Measurements from ENCODE around the gene TBC1D24. TPM values are rescaled to one million over a fixed set of nuclear protein-coding genes. Genes with fewer than 3 reads are reported as not detected.
A peak's percentile ranks its signal among the peaks of the same experiment; 100 is the strongest.

Gene TBC1D24
- total and polyA plus RNA-seq, 9 of the 15 experiments (the other 6 are each of a cell fraction or from before 2014, with no cell fraction given), result 1.7 to 22.6 (median 7.2) TPM

DNA sequence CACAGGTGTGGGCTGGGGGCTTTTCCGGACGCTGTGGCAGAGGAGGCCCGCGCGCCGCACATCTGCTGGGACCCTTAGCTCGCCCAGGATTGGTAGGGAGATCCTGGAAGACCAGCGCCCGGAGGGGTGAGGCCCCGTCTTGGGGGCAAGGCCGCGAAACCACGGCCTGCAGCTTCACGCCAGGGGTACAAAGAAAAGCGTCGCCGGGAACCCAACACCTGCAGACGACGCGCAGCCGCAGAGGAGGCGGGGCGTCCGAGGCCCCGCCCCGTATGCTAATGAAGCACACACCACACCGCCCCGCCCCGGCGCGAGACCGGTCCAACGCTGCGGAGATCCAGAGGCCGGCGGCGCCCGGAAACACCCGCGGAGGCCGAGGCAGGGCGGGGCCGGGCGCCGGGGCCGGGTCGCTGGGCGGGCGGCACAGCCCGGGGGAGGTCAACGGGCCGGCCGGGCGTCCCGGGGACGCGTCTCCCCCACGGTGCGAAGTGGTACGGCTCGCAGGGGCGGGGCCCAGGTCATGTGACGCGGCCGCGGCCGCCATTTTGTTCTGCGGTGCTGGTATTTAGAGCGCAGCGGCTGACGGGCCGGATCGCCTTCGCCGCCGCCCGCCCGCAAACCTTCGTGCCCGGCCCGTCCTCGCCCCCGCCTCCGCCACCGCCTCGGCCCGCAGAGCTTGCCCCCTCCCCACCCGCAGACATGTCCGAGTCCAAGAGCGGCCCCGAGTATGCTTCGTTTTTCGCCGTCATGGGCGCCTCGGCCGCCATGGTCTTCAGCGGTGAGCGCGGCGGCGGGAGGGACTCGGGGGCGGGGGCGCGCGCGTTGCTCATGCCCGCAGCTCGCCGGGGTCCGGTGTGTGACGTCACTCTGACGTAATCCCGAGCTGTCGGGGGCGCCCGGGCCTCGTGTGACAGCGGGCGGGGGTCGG, 38.7 kb downstream of the TBC1D24 start, which contains the start of gene ATP6V0C (continued):
- no peak for TF ChIP-seq ZNF696 (CRISPR knock-in tag; conservative IDR thresholded peaks at IDR 0.05)
- TF ChIP-seq ATF7 (IDR thresholded peaks at IDR 0.05), result peak; percentile 99
- TF ChIP-seq, protein P1, sequence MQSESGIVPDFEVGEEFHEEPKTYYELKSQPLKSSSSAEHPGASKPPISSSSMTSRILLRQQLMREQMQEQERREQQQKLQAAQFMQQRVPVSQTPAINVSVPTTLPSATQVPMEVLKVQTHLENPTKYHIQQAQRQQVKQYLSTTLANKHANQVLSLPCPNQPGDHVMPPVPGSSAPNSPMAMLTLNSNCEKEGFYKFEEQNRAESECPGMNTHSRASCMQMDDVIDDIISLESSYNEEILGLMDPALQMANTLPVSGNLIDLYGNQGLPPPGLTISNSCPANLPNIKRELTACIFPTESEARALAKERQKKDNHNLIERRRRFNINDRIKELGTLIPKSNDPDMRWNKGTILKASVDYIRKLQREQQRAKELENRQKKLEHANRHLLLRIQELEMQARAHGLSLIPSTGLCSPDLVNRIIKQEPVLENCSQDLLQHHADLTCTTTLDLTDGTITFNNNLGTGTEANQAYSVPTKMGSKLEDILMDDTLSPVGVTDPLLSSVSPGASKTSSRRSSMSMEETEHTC (IDR thresholded peaks at IDR 0.05), result peak; percentile 34; the same call in 1 of the 2 replicates
- no peak for TF ChIP-seq TCF3 (CRISPR knock-in tag; IDR thresholded peaks at IDR 0.05)
- TF ChIP-seq, protein P2, sequence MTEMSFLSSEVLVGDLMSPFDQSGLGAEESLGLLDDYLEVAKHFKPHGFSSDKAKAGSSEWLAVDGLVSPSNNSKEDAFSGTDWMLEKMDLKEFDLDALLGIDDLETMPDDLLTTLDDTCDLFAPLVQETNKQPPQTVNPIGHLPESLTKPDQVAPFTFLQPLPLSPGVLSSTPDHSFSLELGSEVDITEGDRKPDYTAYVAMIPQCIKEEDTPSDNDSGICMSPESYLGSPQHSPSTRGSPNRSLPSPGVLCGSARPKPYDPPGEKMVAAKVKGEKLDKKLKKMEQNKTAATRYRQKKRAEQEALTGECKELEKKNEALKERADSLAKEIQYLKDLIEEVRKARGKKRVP (CRISPR knock-in tag; IDR thresholded peaks at IDR 0.05), result no peak
- no peak for TF ChIP-seq TFAM (CRISPR knock-in tag; conservative IDR thresholded peaks at IDR 0.05)
- no peak for TF ChIP-seq ZFPM2 (CRISPR knock-in tag; IDR thresholded peaks at IDR 0.05)
- no peak for TF ChIP-seq XRCC4 (IDR thresholded peaks at IDR 0.05; ENCODE audit: extremely low read depth, insufficient read depth, insufficient read length)
- no peak for TF ChIP-seq ARNT (IDR thresholded peaks at IDR 0.05)
- no peak for TF ChIP-seq POLR3G (IDR thresholded peaks at IDR 0.05; ENCODE audit: extremely low read depth, insufficient read length, insufficient replicate concordance)
- TF ChIP-seq ZKSCAN8 (CRISPR knock-in tag; IDR thresholded peaks at IDR 0.05), result no peak
- TF ChIP-seq ZNF24 (IDR thresholded peaks at IDR 0.05), result 0 out of 2 replicates have a peak, but pooled peaks have one; percentile 12
- TF ChIP-seq, protein P3, sequence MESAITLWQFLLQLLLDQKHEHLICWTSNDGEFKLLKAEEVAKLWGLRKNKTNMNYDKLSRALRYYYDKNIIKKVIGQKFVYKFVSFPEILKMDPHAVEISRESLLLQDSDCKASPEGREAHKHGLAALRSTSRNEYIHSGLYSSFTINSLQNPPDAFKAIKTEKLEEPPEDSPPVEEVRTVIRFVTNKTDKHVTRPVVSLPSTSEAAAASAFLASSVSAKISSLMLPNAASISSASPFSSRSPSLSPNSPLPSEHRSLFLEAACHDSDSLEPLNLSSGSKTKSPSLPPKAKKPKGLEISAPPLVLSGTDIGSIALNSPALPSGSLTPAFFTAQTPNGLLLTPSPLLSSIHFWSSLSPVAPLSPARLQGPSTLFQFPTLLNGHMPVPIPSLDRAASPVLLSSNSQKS (CRISPR knock-in tag; IDR thresholded peaks at IDR 0.05), result no peak
- no peak for TF ChIP-seq CAMTA2 (CRISPR knock-in tag; conservative IDR thresholded peaks at IDR 0.05)
- TF ChIP-seq, protein P4, sequence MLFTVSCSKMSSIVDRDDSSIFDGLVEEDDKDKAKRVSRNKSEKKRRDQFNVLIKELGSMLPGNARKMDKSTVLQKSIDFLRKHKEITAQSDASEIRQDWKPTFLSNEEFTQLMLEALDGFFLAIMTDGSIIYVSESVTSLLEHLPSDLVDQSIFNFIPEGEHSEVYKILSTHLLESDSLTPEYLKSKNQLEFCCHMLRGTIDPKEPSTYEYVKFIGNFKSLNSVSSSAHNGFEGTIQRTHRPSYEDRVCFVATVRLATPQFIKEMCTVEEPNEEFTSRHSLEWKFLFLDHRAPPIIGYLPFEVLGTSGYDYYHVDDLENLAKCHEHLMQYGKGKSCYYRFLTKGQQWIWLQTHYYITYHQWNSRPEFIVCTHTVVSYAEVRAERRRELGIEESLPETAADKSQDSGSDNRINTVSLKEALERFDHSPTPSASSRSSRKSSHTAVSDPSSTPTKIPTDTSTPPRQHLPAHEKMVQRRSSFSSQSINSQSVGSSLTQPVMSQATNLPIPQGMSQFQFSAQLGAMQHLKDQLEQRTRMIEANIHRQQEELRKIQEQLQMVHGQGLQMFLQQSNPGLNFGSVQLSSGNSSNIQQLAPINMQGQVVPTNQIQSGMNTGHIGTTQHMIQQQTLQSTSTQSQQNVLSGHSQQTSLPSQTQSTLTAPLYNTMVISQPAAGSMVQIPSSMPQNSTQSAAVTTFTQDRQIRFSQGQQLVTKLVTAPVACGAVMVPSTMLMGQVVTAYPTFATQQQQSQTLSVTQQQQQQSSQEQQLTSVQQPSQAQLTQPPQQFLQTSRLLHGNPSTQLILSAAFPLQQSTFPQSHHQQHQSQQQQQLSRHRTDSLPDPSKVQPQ (CRISPR knock-in tag; IDR thresholded peaks at IDR 0.05; ENCODE audit: borderline replicate concordance), result no peak
- TF ChIP-seq, protein P5, sequence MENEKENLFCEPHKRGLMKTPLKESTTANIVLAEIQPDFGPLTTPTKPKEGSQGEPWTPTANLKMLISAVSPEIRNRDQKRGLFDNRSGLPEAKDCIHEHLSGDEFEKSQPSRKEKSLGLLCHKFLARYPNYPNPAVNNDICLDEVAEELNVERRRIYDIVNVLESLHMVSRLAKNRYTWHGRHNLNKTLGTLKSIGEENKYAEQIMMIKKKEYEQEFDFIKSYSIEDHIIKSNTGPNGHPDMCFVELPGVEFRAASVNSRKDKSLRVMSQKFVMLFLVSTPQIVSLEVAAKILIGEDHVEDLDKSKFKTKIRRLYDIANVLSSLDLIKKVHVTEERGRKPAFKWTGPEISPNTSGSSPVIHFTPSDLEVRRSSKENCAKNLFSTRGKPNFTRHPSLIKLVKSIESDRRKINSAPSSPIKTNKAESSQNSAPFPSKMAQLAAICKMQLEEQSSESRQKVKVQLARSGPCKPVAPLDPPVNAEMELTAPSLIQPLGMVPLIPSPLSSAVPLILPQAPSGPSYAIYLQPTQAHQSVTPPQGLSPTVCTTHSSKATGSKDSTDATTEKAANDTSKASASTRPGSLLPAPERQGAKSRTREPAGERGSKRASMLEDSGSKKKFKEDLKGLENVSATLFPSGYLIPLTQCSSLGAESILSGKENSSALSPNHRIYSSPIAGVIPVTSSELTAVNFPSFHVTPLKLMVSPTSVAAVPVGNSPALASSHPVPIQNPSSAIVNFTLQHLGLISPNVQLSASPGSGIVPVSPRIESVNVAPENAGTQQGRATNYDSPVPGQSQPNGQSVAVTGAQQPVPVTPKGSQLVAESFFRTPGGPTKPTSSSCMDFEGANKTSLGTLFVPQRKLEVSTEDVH (IDR thresholded peaks at IDR 0.05; ENCODE audit: low read depth, partially characterized antibody), result no peak
- peak; percentile 92 for TF ChIP-seq TAF1 (IDR thresholded peaks at IDR 0.05; ENCODE audit: control insufficient read depth, extremely low read depth, insufficient read depth, low read length, severe bottlenecking)
